ENCODE results near the gene KIF3A. TPM values are rescaled to one million over a fixed set of nuclear protein-coding genes. Genes with fewer than 3 reads are reported as not detected.

Gene KIF3A
- total and polyA plus RNA-seq, 9 donors, result 4.2 to 13.0 (median 9.2) TPM

DNA sequence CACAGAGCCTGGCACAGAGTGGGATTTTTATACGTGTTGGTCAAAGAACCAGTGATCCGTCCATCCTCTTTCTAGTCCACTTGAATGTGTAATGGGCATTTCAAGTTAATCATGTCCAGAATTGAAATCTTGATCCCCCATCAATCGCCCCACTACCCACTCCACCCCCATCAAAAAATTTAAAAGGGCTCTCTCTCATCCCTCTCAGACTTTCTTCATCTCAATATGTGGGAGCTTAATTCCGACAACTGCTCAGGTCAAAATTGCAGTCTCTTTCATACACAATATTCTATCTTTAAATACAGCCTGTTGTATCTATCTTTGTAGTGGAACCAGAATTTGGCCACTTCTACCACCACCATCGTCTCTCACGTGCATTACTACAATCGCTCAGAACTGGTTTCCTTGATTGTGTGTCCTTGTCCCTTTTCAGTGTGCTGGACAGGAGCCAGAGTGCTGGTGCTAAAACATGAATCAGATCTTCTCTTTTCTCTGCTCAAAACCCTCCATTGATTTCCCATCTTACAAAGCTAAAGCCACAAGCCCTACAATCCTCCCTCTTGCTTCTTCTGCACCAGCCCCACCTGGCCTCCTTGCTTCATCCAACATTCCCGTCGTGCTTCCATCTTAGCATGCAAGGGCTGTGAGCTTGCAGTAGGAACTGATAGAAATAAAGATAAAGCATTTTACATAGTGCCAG, 786 bp upstream of the KIF3A start:
- DNase-seq, result no peak
- intact Hi-C loops (cut with DNase I), result loop anchor here in 1 of 4 donors (10.0 kb wide), 1 partner anchor 77 kb away; the partner anchor contains the start of gene SOWAHA
- H3K4me1 ChIP-seq (ENCODE audit: insufficient read depth), result peaks cover 2% of the 10 kb centered on the region
- H3K27ac ChIP-seq, result no peak overlapping the region
- H3K4me3 ChIP-seq, result no peak overlapping the region
- TF ChIP-seq EP300 (IDR thresholded peaks at IDR 0.05) (no peak), CTCF (IDR thresholded peaks at IDR 0.05) (no peak), POLR2A (IDR thresholded peaks at IDR 0.05) (no peak)
- 53 to 66% (median 62%) methylated on average over 9 of the region's 9 CpGs for WGBS, 3 donors
- no peaks in the 10 kb centered on the region for H3K27me3 ChIP-seq
- no peaks in the 10 kb centered on the region for H3K36me3 ChIP-seq
- no peaks in the 10 kb centered on the region for H3K9me3 ChIP-seq

- Histone ChIP-seq H3K4me3 (no peak overlapping the region), H3K36me3 (no peaks in the 10 kb centered on the region), H3K4me1 (ENCODE audit: insufficient read depth) (peaks cover 2% of the 10 kb centered on the region), H3K9me3 (no peaks in the 10 kb centered on the region), H3K27me3 (no peaks in the 10 kb centered on the region), H3K27ac (no peak overlapping the region)
- no peak for DNase-seq
- WGBS, 3 donors, result 53 to 75% (median 72%) methylated on average over 2 of the region's 2 CpGs
- no peak for TF ChIP-seq EP300 (IDR thresholded peaks at IDR 0.05)
- no peak for TF ChIP-seq POLR2A (IDR thresholded peaks at IDR 0.05)
- no peak for TF ChIP-seq CTCF (IDR thresholded peaks at IDR 0.05)
- intact Hi-C loops (cut with DNase I), result loop anchor here in 1 of 4 donors (10.0 kb wide), 1 partner anchor 80 kb away; the partner anchor contains the start of gene SOWAHA
Measured at GRCh38 chr5:132734687-132735086, 2.7 kb downstream of the KIF3A start.

- H3K9me3 ChIP-seq, result no peaks in the 10 kb centered on the region
- DNase-seq, result no peak
- WGBS, 3 donors, result 66 to 81% (median 77%) methylated on average over 2 of the region's 2 CpGs
- TF ChIP-seq EP300 (IDR thresholded peaks at IDR 0.05), result no peak
- TF ChIP-seq POLR2A (IDR thresholded peaks at IDR 0.05), result no peak
- TF ChIP-seq CTCF (IDR thresholded peaks at IDR 0.05), result no peak
- peaks cover 2% of the 10 kb centered on the region for H3K4me1 ChIP-seq (ENCODE audit: insufficient read depth)
- intact Hi-C loops (cut with DNase I), result loop anchor here in 1 of 4 donors (10.0 kb wide), 1 partner anchor 81 kb away; the partner anchor contains the start of gene SOWAHA
- H3K4me3 ChIP-seq, result no peak overlapping the region
- H3K27ac ChIP-seq, result no peak overlapping the region
- H3K27me3 ChIP-seq, result no peaks in the 10 kb centered on the region
- no peaks in the 10 kb centered on the region for H3K36me3 ChIP-seq
Measured at GRCh38 chr5:132733499-132734148, 3.7 kb downstream of the KIF3A start.

GRCh38 chr5:132729896-132730295, 7.5 kb downstream of the KIF3A start:
- 93 to 96% (median 94%) methylated on average over 10 of the region's 10 CpGs for WGBS, 3 donors
- no peak for TF ChIP-seq EP300 (IDR thresholded peaks at IDR 0.05)
- TF ChIP-seq POLR2A (IDR thresholded peaks at IDR 0.05), result no peak
- no peak for TF ChIP-seq CTCF (IDR thresholded peaks at IDR 0.05)
- Histone ChIP-seq H3K27me3 (no peaks in the 10 kb centered on the region), H3K36me3 (no peaks in the 10 kb centered on the region), H3K27ac (no peak overlapping the region), H3K9me3 (no peaks in the 10 kb centered on the region), H3K4me3 (no peak overlapping the region), H3K4me1 (ENCODE audit: insufficient read depth) (no peaks in the 10 kb centered on the region)
- intact Hi-C loops (cut with DNase I), result loop anchor here in 1 of 4 donors (10.0 kb wide), 1 partner anchor 85 kb away; the partner anchor contains the start of gene SOWAHA
- no peak for DNase-seq

Measured in ovary (tissue), 9 donors.